Spleen (tissue), 11 donors: ENCODE measurements around the gene PPP2R2B. TPM values are rescaled to one million over a fixed set of nuclear protein-coding genes. Genes with fewer than 3 reads are reported as not detected.
A peak's percentile ranks its signal among the peaks of the same experiment; 100 is the strongest.

ENCODE experiments used
- DNase-seq: peaks from one replicate; pipeline ENCODE4 v3.0.0-alpha.2; 2020
- H3K27ac ChIP-seq, 8 donors: fragments of 200-600 bp; sonication (generic) in 7 of 8; 1 replicate in 4 of 8; 2 replicates in 4 of 8; pipeline versions ENCODE4 v1.5.0 to v1.8.0; 2016 to 2021; ENCODE audit warnings: inconsistent platforms in 4 of 8, mild to moderate bottlenecking in 4 of 8, moderate library complexity in 1 of 8
- H3K27me3 ChIP-seq, 7 donors: fragments of 200-600 bp; sonication (generic) in 6 of 7; replicated peaks in 1 of 7; 1 replicate in 4 of 7; 2 replicates in 3 of 7; pipeline versions ENCODE4 v1.5.0 to v1.8.0; 2016 to 2021; ENCODE audit warnings: inconsistent platforms in 3 of 7, mild to moderate bottlenecking in 1 of 7
- H3K36me3 ChIP-seq, 6 donors: fragments of 200-600 bp; sonication (generic) in 5 of 6; 1 replicate in 4 of 6; 2 replicates in 2 of 6; pipeline versions ENCODE4 v1.5.0 to v1.8.0; 2016 to 2021; ENCODE audit warnings: inconsistent platforms in 2 of 6
- H3K4me1 ChIP-seq, 6 donors: fragments of 200-600 bp; sonication (generic) in 5 of 6; 1 replicate in 3 of 6; 2 replicates in 3 of 6; pipeline versions ENCODE4 v1.5.0 to v1.8.0; 2016 to 2021; ENCODE audit warnings: inconsistent platforms in 3 of 6
- H3K4me3 ChIP-seq, 8 donors: fragments of 200-600 bp; sonication (generic) in 7 of 8; 1 replicate in 4 of 8; 2 replicates in 4 of 8; pipeline versions ENCODE4 v1.5.0 to v1.8.0; 2016 to 2021; ENCODE audit warnings: inconsistent platforms in 4 of 8, mild to moderate bottlenecking in 4 of 8, moderate library complexity in 2 of 8
- H3K9me3 ChIP-seq, 8 donors: fragments of 200-600 bp; sonication (generic) in 7 of 8; 1 replicate in 4 of 8; 2 replicates in 4 of 8; pipeline versions ENCODE4 v1.5.0 to v1.8.0; 2016 to 2021; ENCODE audit warnings: inconsistent platforms in 4 of 8
- POLR2A ChIP-seq, 3 donors: fragments of 450-650 bp; IDR thresholded peaks; one replicate each; pipeline ENCODE4 v1.5.1; 2017; ENCODE audit warnings: antibody characterized with exemption in 3 of 3, mild to moderate bottlenecking in 1 of 3
- POLR2AphosphoS5 ChIP-seq, 3 donors: sonication (generic); formaldehyde crosslinking; IDR thresholded peaks; one replicate each; pipeline ENCODE4 v1.5.1; 2017; ENCODE audit warnings: antibody characterized with exemption in 3 of 3
- WGBS, 5 donors: extraction: QIAGEN DNeasy Blood & Tissue Kit in 3 of 5; methylation state at CpG; one replicate each; pipeline versions ENCODE4 v1.1.5 to v1.1.7; 2013 to 2018; 5-methylcytosine and 5-hydroxymethylcytosine counted together
- intact Hi-C: fragments of 100-400 bp; cut with DNase I; formaldehyde crosslinking; loops from one replicate; pipeline ENCODE4 v1.15.0; 2023; ENCODE audit warnings: low total_unique reads
- polyA plus RNA-seq, 3 donors: library from polyadenylated mRNA; stranded (reverse); fragments of 200-250 nt; gene quantifications; one replicate each; pipeline ENCODE4 v1.2.1, GENCODE V29; 2013
- total RNA-seq, 7 donors: library from RNA; depleted of rRNA in 3 of 7; stranded (reverse); fragments of >200 nt in 3 of 7; fragmentation: NEBNext Ultra II Directional in 4 of 7; extraction: Animal tissue kit (Norgen Biotek cat#: 25700) in 4 of 7; gene quantifications; one replicate each; pipeline versions ENCODE4 v1.1.0 to v1.2.1, GENCODE V29; 2016 to 2021
- TF ChIP-seq, protein P1 (sequence below), 11 experiments: fragments of 200-600 bp in 7 of 11; fragments of 450-650 bp in 4 of 11; sonication (generic) in 4 of 11; IDR thresholded peaks in 8 of 11; conservative IDR thresholded peaks in 3 of 11; 1 replicate in 7 of 11; 2 replicates in 4 of 11; pipeline versions ENCODE4 v1.4.0 to v1.8.0; 2016 to 2021; ENCODE audit warnings: antibody characterized with exemption in 11 of 11, inconsistent platforms in 4 of 11, mild to moderate bottlenecking in 1 of 11
- donor health status: healthy with polysubstance abuse.
- donor health status: DM: no; HTN: no; CAD: no; lungs with moderate emphysema.
- donor health status: DM: no; HTN: no; CAD: no.
- donor health status: Bipolar disorder and iron deficiency.
- donor health status: healthy.
- donor health status: DM: no; HTN: no; CAD: no.
- donor health status: DM: yes; HTN: yes; CAD: no.

Gene PPP2R2B
- total and polyA plus RNA-seq, 10 donors: 0.17 to 9.3 (median 4.1) TPM

- intact Hi-C loops: loop anchor here (5.0 kb wide), 1 partner anchor 413 kb away; no protein-coding TSS in a partner anchor
- TF ChIP-seq POLR2A (IDR thresholded peaks at IDR 0.05): no peak
- no peak for TF ChIP-seq POLR2AphosphoS5 (IDR thresholded peaks at IDR 0.05)
- TF ChIP-seq, protein P1, sequence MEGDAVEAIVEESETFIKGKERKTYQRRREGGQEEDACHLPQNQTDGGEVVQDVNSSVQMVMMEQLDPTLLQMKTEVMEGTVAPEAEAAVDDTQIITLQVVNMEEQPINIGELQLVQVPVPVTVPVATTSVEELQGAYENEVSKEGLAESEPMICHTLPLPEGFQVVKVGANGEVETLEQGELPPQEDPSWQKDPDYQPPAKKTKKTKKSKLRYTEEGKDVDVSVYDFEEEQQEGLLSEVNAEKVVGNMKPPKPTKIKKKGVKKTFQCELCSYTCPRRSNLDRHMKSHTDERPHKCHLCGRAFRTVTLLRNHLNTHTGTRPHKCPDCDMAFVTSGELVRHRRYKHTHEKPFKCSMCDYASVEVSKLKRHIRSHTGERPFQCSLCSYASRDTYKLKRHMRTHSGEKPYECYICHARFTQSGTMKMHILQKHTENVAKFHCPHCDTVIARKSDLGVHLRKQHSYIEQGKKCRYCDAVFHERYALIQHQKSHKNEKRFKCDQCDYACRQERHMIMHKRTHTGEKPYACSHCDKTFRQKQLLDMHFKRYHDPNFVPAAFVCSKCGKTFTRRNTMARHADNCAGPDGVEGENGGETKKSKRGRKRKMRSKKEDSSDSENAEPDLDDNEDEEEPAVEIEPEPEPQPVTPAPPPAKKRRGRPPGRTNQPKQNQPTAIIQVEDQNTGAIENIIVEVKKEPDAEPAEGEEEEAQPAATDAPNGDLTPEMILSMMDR (IDR thresholded peaks at IDR 0.05 in 8 of 11, conservative IDR thresholded peaks at IDR 0.05 in 3 of 11): no peak
- Histone ChIP-seq H3K36me3 (no peaks in the 10 kb centered on the region), H3K4me3 (no peak overlapping the region), H3K27ac (no peak overlapping the region), H3K4me1 (no peaks in the 10 kb centered on the region), H3K9me3 (no peaks in the 10 kb centered on the region), H3K27me3 (no peaks in the 10 kb centered on the region)
- DNase-seq: no peak
These were observed 328.9 kb downstream of the PPP2R2B start for GRCh38 chr5:146549615-146550014.

DNA sequence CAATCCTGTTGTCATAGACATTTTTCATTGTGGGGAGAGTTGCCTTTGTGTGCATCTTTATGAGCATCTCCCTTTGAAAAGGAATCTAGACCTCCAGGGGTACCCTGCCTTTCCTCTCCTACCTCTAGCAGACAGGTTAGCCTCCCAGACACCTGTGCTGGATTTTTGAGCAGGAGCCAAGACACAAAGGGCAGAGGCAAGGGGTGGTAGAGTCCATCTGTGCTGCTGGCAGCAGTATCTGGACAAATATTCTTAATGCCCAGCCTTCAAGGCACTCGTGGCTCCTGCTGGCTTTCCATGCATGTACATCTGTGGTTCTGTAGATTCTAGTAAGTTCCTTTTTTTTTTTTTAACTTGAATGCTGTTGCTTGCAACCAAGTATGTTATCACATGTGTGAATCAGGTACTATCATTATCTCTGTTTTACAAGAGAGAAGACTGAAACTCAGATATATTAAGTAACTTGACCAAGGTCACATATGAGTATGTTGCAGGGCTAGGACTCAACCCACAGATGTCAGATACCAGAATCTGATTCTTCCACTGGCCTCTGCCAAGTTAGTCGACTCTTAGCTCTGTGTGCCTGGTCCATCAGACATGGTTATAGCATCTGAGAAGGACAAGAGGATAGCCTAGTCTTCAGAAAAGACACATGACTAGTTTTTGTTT, 329.6 kb downstream of the PPP2R2B start:
- no peak overlapping the region for H3K4me3 ChIP-seq
- no peak for DNase-seq
- no peaks in the 10 kb centered on the region for H3K4me1 ChIP-seq
- intact Hi-C loops: loop anchor here (5.0 kb wide), 1 partner anchor 413 kb away; no protein-coding TSS in a partner anchor
- no peaks in the 10 kb centered on the region for H3K9me3 ChIP-seq
- TF ChIP-seq POLR2AphosphoS5 (IDR thresholded peaks at IDR 0.05): no peak
- 40 to 53% (median 44%) methylated on average over 2 of the region's 2 CpGs for WGBS, 5 donors
- H3K27me3 ChIP-seq: no peaks in the 10 kb centered on the region
- H3K27ac ChIP-seq: no peak overlapping the region
- H3K36me3 ChIP-seq: no peaks in the 10 kb centered on the region

- H3K27ac ChIP-seq: no peak overlapping the region
- TF ChIP-seq POLR2A (IDR thresholded peaks at IDR 0.05): no peak
- TF ChIP-seq, protein P1 (IDR thresholded peaks at IDR 0.05 in 8 of 11, conservative IDR thresholded peaks at IDR 0.05 in 3 of 11): no peak
- TF ChIP-seq POLR2AphosphoS5 (IDR thresholded peaks at IDR 0.05): no peak
- no peaks in the 10 kb centered on the region for H3K27me3 ChIP-seq
- intact Hi-C loops: no loop called here
- no peak overlapping the region for H3K4me3 ChIP-seq
- DNase-seq: no peak
- H3K4me1 ChIP-seq: no peaks in the 10 kb centered on the region
- no peaks in the 10 kb centered on the region for H3K9me3 ChIP-seq
- H3K36me3 ChIP-seq: no peaks in the 10 kb centered on the region
These were observed 334.3 kb downstream of the PPP2R2B start for GRCh38 chr5:146544232-146544631.

- TF ChIP-seq POLR2A (IDR thresholded peaks at IDR 0.05): no peak
- TF ChIP-seq, protein P1 (IDR thresholded peaks at IDR 0.05 in 8 of 11, conservative IDR thresholded peaks at IDR 0.05 in 3 of 11): peak in 10 of 11 experiments; percentile 44 to 82 (median 73)
- intact Hi-C loops: no loop called here
- peak; percentile 85 for DNase-seq
- no peaks in the 10 kb centered on the region for H3K36me3 ChIP-seq
- H3K4me3 ChIP-seq: no peak overlapping the region
- 32 to 39% (median 37%) methylated on average over 16 of the region's 16 CpGs for WGBS, 5 donors
- no peaks in the 10 kb centered on the region for H3K4me1 ChIP-seq
- H3K27me3 ChIP-seq: no peaks in the 10 kb centered on the region
- no peaks in the 10 kb centered on the region for H3K9me3 ChIP-seq
- H3K27ac ChIP-seq: no peak overlapping the region
These were observed 336.4 kb downstream of the PPP2R2B start for GRCh38 chr5:146541958-146542849.
